Tibial nerve (tissue), 4 donors: ENCODE measurements around the gene CCDC27. TPM values are rescaled to one million over a fixed set of nuclear protein-coding genes. Genes with fewer than 3 reads are reported as not detected.

Source experiments
- DNase-seq, 2 donors: peaks; one replicate each; pipeline ENCODE4 v3.0.0-alpha.2; 2019; ENCODE audit warnings: low spot score in 2 of 2
- H3K27ac ChIP-seq, 4 donors: fragments of 200-600 bp; sonication (generic) in 3 of 4; one replicate each; pipeline ENCODE4 v1.5.1; 2017 to 2019; ENCODE audit warnings: mild to moderate bottlenecking in 1 of 4
- H3K27me3 ChIP-seq, 2 donors: fragments of 200-600 bp; sonication (generic) in 1 of 2; one replicate each; pipeline versions ENCODE4 v1.5.1 to v1.6.0; 2017 to 2019
- H3K36me3 ChIP-seq, 3 donors: fragments of 200-600 bp; sonication (generic); one replicate each; pipeline ENCODE4 v1.5.1; 2018 to 2019
- H3K4me1 ChIP-seq, 4 donors: fragments of 200-600 bp; sonication (generic) in 3 of 4; one replicate each; pipeline ENCODE4 v1.5.1; 2017 to 2019
- H3K4me3 ChIP-seq, 4 donors: fragments of 200-600 bp; sonication (generic) in 3 of 4; one replicate each; pipeline ENCODE4 v1.5.1; 2017 to 2019; ENCODE audit warnings: mild to moderate bottlenecking in 1 of 4, moderate library complexity in 1 of 4
- H3K9me3 ChIP-seq, 4 donors: fragments of 200-600 bp; sonication (generic) in 3 of 4; one replicate each; pipeline ENCODE4 v1.5.1; 2017 to 2019
- CTCF ChIP-seq, 5 experiments: fragments of 200-600 bp in 3 of 5; fragments of 450-650 bp in 2 of 5; sonication (generic) in 3 of 5; IDR thresholded peaks; one replicate each; pipeline ENCODE4 v1.5.1; 2016 to 2019; ENCODE audit warnings: antibody characterized with exemption in 5 of 5, mild to moderate bottlenecking in 3 of 5, moderate library complexity in 2 of 5
- EP300 ChIP-seq, 2 donors: sonication (generic); formaldehyde crosslinking; IDR thresholded peaks; one replicate each; pipeline ENCODE4 v1.6.1; 2017; ENCODE audit warnings: antibody characterized with exemption in 2 of 2, mild to moderate bottlenecking in 1 of 2
- POLR2A ChIP-seq, 2 donors: fragments of 450-650 bp; IDR thresholded peaks; one replicate each; pipeline ENCODE4 v1.6.1; 2017; ENCODE audit warnings: antibody characterized with exemption in 2 of 2, mild to moderate bottlenecking in 2 of 2, moderate library complexity in 2 of 2
- WGBS, 2 donors: methylation state at CpG; one replicate each; pipeline ENCODE4 v1.1.5; 2018; 5-methylcytosine and 5-hydroxymethylcytosine counted together
- total RNA-seq, 4 donors: library from RNA; depleted of rRNA; stranded (reverse); fragments of >200 nt; gene quantifications; one replicate each; pipeline ENCODE4 v1.1.0, GENCODE V29; 2016

Gene CCDC27
- total RNA-seq, 4 donors from 2014 or later, result not detected

DNA sequence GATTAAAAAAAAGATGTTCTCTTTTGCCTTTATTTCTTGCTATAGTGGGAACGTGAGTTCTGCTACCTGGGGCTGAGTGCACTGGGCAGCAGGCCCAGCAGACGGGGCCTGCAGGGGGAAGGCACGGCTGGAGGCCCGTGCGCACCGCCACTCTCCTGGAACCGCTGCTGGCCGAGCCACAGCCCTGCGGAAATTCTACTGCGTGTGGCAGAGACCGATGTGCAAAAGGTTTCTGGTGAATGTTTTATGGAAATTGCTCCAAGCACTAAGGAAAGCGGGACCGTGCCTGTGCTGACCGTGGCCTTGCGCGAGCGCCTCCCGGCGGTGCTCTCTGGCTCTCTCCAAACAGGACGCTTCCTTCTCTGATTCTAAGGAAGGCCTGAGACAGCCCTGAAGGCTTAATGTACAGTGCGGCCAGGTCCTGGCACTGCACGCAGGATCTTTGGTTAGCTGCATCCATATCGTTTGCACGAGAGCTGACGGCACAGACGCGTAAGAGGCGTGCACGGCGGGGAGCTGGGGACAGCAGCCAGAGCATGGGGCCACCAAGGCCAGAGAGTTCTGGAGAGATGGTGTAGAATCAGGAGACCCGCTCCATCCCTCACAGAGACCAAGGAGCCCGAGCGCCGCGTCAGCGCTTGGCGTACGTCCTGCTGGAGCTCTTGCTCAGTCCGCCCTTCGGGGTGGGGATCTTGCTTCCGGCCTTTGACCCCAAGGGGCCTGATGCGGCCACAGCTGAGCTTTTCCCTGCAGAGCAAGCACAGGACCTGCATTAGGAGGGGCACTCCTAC, 62.7 kb downstream of the CCDC27 start:
- no peak overlapping the region for H3K4me3 ChIP-seq
- no peaks in the 10 kb centered on the region for H3K4me1 ChIP-seq
- no peak for TF ChIP-seq EP300 (IDR thresholded peaks at IDR 0.05)
- TF ChIP-seq POLR2A (IDR thresholded peaks at IDR 0.05), result no peak
- TF ChIP-seq CTCF (IDR thresholded peaks at IDR 0.05), result no peak
- peaks cover 0 to 64% (median 0%) of the 10 kb centered on the region in 3 donors for H3K36me3 ChIP-seq
- no peaks in the 10 kb centered on the region for H3K27me3 ChIP-seq
- H3K9me3 ChIP-seq, result no peaks in the 10 kb centered on the region
- no peak overlapping the region for H3K27ac ChIP-seq
- WGBS, 2 donors, result 88 to 91% methylated on average over 41 to 42 of the region's 42 CpGs
- no peak for DNase-seq

GRCh38 chr1:3816331-3817137, 64.3 kb downstream of the CCDC27 start:
- TF ChIP-seq EP300 (IDR thresholded peaks at IDR 0.05), result no peak
- no peak for TF ChIP-seq CTCF (IDR thresholded peaks at IDR 0.05)
- H3K36me3 ChIP-seq, result peaks cover 0 to 80% (median 9%) of the 10 kb centered on the region in 3 donors
- no peaks in the 10 kb centered on the region for H3K27me3 ChIP-seq
- no peak overlapping the region for H3K4me3 ChIP-seq
- DNase-seq, result no peak
- no peak overlapping the region for H3K27ac ChIP-seq
- WGBS, 2 donors, result 88 to 90% methylated on average over 38 of the region's 38 CpGs
- H3K9me3 ChIP-seq, result no peaks in the 10 kb centered on the region
- no peaks in the 10 kb centered on the region for H3K4me1 ChIP-seq

DNA sequence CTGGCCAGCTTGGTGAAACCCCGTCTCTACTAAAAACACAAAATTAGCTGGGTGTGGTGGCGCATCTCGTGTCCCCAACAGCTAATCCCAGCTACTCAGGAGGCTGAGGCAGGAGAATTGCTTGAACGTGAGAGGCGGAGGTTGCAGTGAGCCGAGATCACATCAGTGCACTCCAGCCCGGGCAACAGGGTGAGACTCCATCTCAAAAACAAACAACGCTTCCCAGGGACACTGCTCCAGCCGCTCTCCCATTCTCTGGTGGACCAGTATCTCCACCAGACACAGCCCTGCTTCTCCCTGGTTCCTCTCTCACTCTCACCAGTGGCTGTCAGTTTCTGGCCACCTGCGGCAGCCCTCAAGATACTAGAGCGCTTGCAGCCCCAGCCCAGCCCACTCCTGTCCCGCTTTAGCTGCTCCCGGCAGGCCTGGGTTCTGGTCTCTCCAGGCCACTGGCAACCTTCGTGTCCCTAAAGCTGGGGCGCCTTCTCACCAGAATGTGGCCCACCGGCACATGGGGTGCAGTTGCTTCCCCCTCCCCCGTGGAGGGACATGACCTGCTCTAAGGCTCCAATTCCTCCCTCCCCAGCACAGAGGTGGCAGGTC, 65.0 kb downstream of the CCDC27 start:
- 89 to 90% methylated on average over 16 to 17 of the region's 17 CpGs for WGBS, 2 donors
- no peak for DNase-seq

GRCh38 chr1:3817821-3818597, 65.8 kb downstream of the CCDC27 start:
- Histone ChIP-seq H3K27ac (no peak overlapping the region), H3K27me3 (no peaks in the 10 kb centered on the region), H3K9me3 (no peaks in the 10 kb centered on the region), H3K36me3 (peaks cover 0 to 95% (median 9%) of the 10 kb centered on the region in 3 donors), H3K4me1 (no peaks in the 10 kb centered on the region), H3K4me3 (no peak overlapping the region)
- DNase-seq, result no peak
- 92 to 93% methylated on average over 28 of the region's 28 CpGs for WGBS, 2 donors
- TF ChIP-seq EP300 (IDR thresholded peaks at IDR 0.05), result no peak
- TF ChIP-seq POLR2A (IDR thresholded peaks at IDR 0.05), result no peak
- TF ChIP-seq CTCF (IDR thresholded peaks at IDR 0.05), result no peak

More for the DNA sequence above, 65.0 kb downstream of the CCDC27 start:
- TF ChIP-seq EP300 (IDR thresholded peaks at IDR 0.05), result no peak
- no peak overlapping the region for H3K4me3 ChIP-seq
- no peaks in the 10 kb centered on the region for H3K4me1 ChIP-seq
- H3K9me3 ChIP-seq, result no peaks in the 10 kb centered on the region
- no peaks in the 10 kb centered on the region for H3K27me3 ChIP-seq
- H3K36me3 ChIP-seq, result peaks cover 0 to 87% (median 9%) of the 10 kb centered on the region in 3 donors
- H3K27ac ChIP-seq, result no peak overlapping the region

- 72 to 75% methylated on average over 10 of the region's 10 CpGs for WGBS, 2 donors
- TF ChIP-seq CTCF (IDR thresholded peaks at IDR 0.05) (no peak), EP300 (IDR thresholded peaks at IDR 0.05) (no peak), POLR2A (IDR thresholded peaks at IDR 0.05) (no peak)
- H3K9me3 ChIP-seq, result no peaks in the 10 kb centered on the region
- H3K27me3 ChIP-seq, result no peaks in the 10 kb centered on the region
- DNase-seq, result no peak
- H3K4me1 ChIP-seq, result no peaks in the 10 kb centered on the region
- peaks cover 0 to 96% (median 9%) of the 10 kb centered on the region in 3 donors for H3K36me3 ChIP-seq
- no peak overlapping the region for H3K4me3 ChIP-seq
- H3K27ac ChIP-seq, result no peak overlapping the region
Measured at GRCh38 chr1:3819771-3820200, 67.5 kb downstream of the CCDC27 start.
